HG02642 (cell line): ENCODE results near the gene UBR2.
A peak's percentile ranks its signal among the peaks of the same experiment; 100 is the strongest.
"Not testable (repeated sequence)": the region's sequence is repeated elsewhere in the genome, so short reads cannot be mapped to it uniquely, and the experiment has no call there.

Source experiments
- ATAC-seq: cut with Tn5 transposase; IDR thresholded peaks from one replicate; pipeline ENCODE4 v1.9.1; 2021; ENCODE audit warnings: mild to moderate bottlenecking; ENCODE audit not compliant: unreplicated experiment, poor library complexity

Gene UBR2

GRCh38 chr6:42720739-42721138 is 156.9 kb downstream of the UBR2 start:
- no peak for ATAC-seq

DNA sequence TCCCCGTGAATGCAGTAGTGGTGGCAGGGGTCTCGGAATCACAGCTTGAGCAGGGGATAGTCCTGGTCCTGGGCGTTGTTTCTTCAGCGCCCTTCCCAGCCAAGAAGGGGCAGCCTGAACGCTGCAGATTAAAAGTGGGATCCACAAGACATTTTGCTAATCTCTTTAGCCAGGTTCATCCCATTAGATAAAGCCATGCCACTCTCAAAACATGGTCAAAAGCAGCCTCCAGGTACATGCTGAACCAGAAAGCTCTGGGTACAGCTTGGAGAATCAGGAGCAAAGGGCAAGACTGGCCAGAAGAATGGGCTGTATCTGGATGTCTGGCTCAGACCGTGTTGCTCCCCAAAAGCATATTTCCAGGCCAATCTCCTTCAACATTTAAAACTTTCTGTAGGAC is 158.7 kb downstream of the UBR2 start, which contains the start of gene PRPH2:
TSS of gene PRPH2 (minus strand) at position 101 of the 400 bp plus-strand sequence. CDS start 263 bp downstream, outside the sequence.
- ATAC-seq, result no peak

DNA sequence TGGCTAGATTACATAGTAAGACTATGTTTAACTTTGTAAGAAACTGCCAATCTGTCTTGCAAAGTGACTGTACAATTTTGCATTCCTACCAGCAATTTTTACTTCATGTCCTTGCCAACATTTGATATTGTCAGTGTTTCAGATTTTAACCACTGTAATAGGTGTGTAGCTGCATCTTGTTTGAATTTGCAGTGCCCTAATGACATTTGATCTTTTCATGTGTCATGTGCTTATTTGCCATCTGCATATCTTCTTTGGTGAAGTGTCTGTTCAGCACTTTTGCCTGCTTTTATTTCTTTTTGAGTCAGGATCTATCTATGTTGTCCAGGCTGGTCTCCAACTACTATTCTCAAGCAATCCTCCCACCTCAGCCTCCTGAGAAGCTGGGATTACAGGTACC is 161.0 kb downstream of the UBR2 start:
- ATAC-seq, result no peak

DNA sequence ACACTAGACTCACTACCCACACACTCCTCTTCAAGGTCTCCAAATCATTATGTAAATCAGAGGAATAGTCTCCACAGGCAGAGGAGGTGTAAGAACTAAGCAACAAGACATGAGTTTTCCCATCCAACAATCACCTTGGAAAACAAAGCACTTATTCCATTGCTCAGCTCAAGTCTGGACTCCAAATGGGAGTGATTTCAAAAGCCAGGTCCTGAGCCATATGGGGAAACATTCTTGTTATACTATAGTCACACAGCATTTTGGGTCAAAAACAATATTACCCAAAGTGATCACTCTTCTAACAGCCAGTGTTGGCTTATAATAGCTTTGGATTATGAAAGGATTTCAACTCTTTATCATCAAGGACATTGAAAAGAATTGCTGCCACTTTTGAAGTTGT is 162.2 kb downstream of the UBR2 start:
- ATAC-seq, result no peak

- ATAC-seq, result peak; percentile 87
Observed at GRCh38 chr6:42726485-42727086, 162.8 kb downstream of the UBR2 start.

GRCh38 chr6:42727087-42727611 is 163.3 kb downstream of the UBR2 start:
- ATAC-seq, result no peak

GRCh38 chr6:42727627-42728026 is 163.8 kb downstream of the UBR2 start:
- no peak for ATAC-seq

- ATAC-seq, result no peak
Observed at GRCh38 chr6:42729731-42730130, 165.9 kb downstream of the UBR2 start.

DNA sequence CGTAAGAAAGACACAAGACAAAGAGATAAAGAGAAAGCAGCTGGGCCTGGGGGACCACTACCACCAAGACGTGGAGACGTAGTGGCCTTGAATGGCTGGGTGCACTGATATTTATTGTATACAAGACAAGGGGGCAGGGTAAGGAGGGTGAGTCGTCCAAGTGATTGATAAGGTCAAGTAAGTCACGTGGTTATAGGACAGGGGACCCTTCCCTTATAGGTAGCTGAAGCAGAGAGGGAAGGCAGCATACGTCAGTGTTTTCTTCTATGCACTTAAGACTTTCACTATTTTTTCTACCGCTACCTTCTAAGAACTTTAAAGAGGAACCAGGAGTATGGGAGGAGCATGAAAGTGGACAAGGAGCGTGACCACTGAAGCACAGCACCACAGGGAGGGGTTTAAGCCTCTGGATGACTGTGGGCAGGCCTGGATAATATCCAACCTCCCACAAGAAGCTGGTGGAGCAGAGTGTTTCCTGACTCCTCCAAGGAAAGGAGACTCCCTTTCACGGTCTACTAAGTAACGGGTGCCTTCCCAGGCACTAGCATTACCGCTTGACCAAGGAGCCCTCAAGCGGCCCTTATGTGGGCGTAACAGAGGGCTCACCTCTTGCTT is 170.1 kb downstream of the UBR2 start:
- not testable (repeated sequence) for ATAC-seq

GRCh38 chr6:42735976-42736375 is 172.1 kb downstream of the UBR2 start:
- no peak for ATAC-seq

DNA sequence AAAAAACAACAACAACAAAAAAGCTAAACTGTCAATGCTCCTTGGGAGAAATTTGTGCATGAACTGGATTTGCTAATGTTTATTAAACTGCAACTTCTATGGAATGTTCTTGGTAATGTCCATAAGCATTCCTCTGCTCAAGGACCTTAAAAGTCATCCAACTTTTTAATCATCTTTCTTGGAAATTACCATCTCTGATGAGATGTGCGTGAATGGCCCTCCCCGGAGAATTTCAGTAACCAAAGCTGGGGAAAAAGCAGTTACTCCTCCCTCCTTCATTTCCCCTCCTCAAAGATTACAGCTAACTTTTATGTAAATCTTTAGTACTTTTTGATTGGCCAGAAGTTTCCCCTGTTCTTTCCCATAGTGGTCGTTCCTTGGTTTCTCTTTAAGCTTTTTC is 176.9 kb downstream of the UBR2 start:
- ATAC-seq, result no peak

DNA sequence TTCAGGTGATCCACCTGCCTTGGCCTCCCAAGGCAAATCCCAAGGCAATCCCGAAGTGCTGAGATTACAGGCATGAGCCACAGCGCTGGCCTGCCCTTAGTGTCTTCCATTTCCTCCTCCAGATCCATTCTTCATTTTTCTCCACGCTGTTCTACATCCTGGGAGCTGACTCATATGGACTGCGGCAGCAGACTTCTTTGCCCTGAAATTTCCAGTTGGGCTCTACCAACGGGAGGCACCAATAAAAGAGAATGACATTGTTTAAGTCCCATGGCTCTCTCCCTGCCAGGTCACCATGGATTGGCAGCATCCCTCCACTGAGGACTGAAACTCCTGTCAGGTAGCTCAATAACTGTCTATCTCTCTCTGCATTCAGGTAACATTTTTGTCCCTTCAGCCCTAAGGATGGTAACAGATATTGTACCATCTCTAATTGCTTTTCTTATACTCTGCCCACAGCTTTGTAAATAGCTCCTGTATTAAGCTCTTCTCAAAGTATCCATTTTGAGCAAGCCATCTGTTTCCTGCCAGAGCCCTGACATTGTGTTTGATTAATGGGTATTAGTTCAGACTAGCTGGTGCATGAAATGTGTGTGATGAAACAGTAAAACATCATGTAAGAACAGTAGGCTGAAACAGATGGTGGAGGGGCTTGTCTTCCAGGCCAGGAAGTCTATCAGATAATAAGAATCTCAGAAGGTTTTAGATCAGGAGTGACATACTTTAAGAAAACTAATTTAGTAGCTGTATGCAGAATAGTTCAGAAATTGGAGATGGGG is 178.5 kb downstream of the UBR2 start:
- ATAC-seq, result no peak
